ENCODE results near the gene CELF2.

Gene CELF2

GRCh38 chr10:11110539-11110938 lies 92.9 kb downstream of the CELF2 start:
- H3K4me3 ChIP-seq (ENCODE audit: low read depth, low read length) = no peak overlapping the region
- in situ Hi-C loops (cut with HindIII; ENCODE audit: low sequenced_read_pairs) = no loop called here
- DNase-seq (ENCODE audit: low read depth) = no peak
- no peak for TF ChIP-seq CTCF (IDR thresholded peaks at IDR 0.05; ENCODE audit: low read depth, low read length, missing control alignments)

- in situ Hi-C loops (cut with HindIII; ENCODE audit: low sequenced_read_pairs) = no loop called here
- no peak for TF ChIP-seq CTCF (IDR thresholded peaks at IDR 0.05; ENCODE audit: low read depth, low read length, missing control alignments)
- no peak for DNase-seq (ENCODE audit: low read depth)
- no peak overlapping the region for H3K4me3 ChIP-seq (ENCODE audit: low read depth, low read length)
These were observed 93.8 kb downstream of the CELF2 start for GRCh38 chr10:11111490-11111889.

- no peak overlapping the region for H3K4me3 ChIP-seq (ENCODE audit: low read depth, low read length)
- no peak for TF ChIP-seq CTCF (IDR thresholded peaks at IDR 0.05; ENCODE audit: low read depth, low read length, missing control alignments)
- DNase-seq (ENCODE audit: low read depth) = no peak
- in situ Hi-C loops (cut with HindIII; ENCODE audit: low sequenced_read_pairs) = no loop called here
These were observed 95.0 kb downstream of the CELF2 start for GRCh38 chr10:11112718-11113117.

- no peak for DNase-seq (ENCODE audit: low read depth)
- in situ Hi-C loops (cut with HindIII; ENCODE audit: low sequenced_read_pairs) = no loop called here
- H3K4me3 ChIP-seq (ENCODE audit: low read depth, low read length) = no peak overlapping the region
- TF ChIP-seq CTCF (IDR thresholded peaks at IDR 0.05; ENCODE audit: low read depth, low read length, missing control alignments) = no peak
These were observed 95.5 kb downstream of the CELF2 start for GRCh38 chr10:11113156-11113555.

- H3K4me3 ChIP-seq (ENCODE audit: low read depth, low read length) = no peak overlapping the region
- DNase-seq (ENCODE audit: low read depth) = no peak
- TF ChIP-seq CTCF (IDR thresholded peaks at IDR 0.05; ENCODE audit: low read depth, low read length, missing control alignments) = no peak
- in situ Hi-C loops (cut with HindIII; ENCODE audit: low sequenced_read_pairs) = no loop called here
These were observed 96.6 kb downstream of the CELF2 start for GRCh38 chr10:11114269-11114668.

GRCh38 chr10:11115337-11115736 lies 97.7 kb downstream of the CELF2 start:
- in situ Hi-C loops (cut with HindIII; ENCODE audit: low sequenced_read_pairs) = no loop called here
- H3K4me3 ChIP-seq (ENCODE audit: low read depth, low read length) = no peak overlapping the region
- no peak for DNase-seq (ENCODE audit: low read depth)
- TF ChIP-seq CTCF (IDR thresholded peaks at IDR 0.05; ENCODE audit: low read depth, low read length, missing control alignments) = no peak

GRCh38 chr10:11116361-11116760 lies 98.7 kb downstream of the CELF2 start:
- DNase-seq (ENCODE audit: low read depth) = no peak
- H3K4me3 ChIP-seq (ENCODE audit: low read depth, low read length) = no peak overlapping the region
- TF ChIP-seq CTCF (IDR thresholded peaks at IDR 0.05; ENCODE audit: low read depth, low read length, missing control alignments) = no peak
- in situ Hi-C loops (cut with HindIII; ENCODE audit: low sequenced_read_pairs) = no loop called here
